ENCODE results near the gene CD81. TPM values are rescaled to one million over a fixed set of nuclear protein-coding genes. Genes with fewer than 3 reads are reported as not detected.

CD81 gene
- total RNA-seq, 1 experiment from 2014 or later, result 194 TPM

- no TSS peak for BruUV-seq (replicated peaks)
- Histone ChIP-seq H3K4me1 (ENCODE audit: insufficient read depth, low read length, poor library complexity, severe bottlenecking) (no peaks in the 10 kb centered on the region), H3K27ac (ENCODE audit: low read depth, low read length, poor library complexity, severe bottlenecking) (no peak overlapping the region), H3K36me3 (ENCODE audit: insufficient read depth, low read length, poor library complexity, severe bottlenecking) (no peaks in the 10 kb centered on the region), H3K27me3 (replicated peaks; ENCODE audit: insufficient read depth, low read depth, low read length, poor library complexity) (no peaks in the 10 kb centered on the region), H3K4me3 (ENCODE audit: low read depth, low read length, poor library complexity, severe bottlenecking) (no peak overlapping the region), H3K9me3 (ENCODE audit: low read depth, low read length, poor library complexity, severe bottlenecking) (no peaks in the 10 kb centered on the region)
- POLR2A ChIA-PET (ENCODE audit: low non-redundant PET), result no interaction called here
- TF ChIP-seq, protein P1, sequence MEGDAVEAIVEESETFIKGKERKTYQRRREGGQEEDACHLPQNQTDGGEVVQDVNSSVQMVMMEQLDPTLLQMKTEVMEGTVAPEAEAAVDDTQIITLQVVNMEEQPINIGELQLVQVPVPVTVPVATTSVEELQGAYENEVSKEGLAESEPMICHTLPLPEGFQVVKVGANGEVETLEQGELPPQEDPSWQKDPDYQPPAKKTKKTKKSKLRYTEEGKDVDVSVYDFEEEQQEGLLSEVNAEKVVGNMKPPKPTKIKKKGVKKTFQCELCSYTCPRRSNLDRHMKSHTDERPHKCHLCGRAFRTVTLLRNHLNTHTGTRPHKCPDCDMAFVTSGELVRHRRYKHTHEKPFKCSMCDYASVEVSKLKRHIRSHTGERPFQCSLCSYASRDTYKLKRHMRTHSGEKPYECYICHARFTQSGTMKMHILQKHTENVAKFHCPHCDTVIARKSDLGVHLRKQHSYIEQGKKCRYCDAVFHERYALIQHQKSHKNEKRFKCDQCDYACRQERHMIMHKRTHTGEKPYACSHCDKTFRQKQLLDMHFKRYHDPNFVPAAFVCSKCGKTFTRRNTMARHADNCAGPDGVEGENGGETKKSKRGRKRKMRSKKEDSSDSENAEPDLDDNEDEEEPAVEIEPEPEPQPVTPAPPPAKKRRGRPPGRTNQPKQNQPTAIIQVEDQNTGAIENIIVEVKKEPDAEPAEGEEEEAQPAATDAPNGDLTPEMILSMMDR (conservative IDR thresholded peaks at IDR 0.05; ENCODE audit: low read depth, low read length), result no peak
- TF ChIP-seq EZH2 (IDR thresholded peaks at IDR 0.05; ENCODE audit: borderline replicate concordance, low read depth, low read length, poor library complexity, severe bottlenecking), result no peak
- intact Hi-C loops (cut with micrococcal nuclease; ENCODE audit: unreplicated experiment), result no loop called here
- no peak for DNase-seq (ENCODE audit: low spot score)
- CTCF ChIA-PET, result no interaction called here
Measured at GRCh38 chr11:2346586-2347307, 30.4 kb upstream of the CD81 start.

- H3K27ac ChIP-seq (ENCODE audit: low read depth, low read length, poor library complexity, severe bottlenecking), result no peak overlapping the region
- H3K27me3 ChIP-seq (replicated peaks; ENCODE audit: insufficient read depth, low read depth, low read length, poor library complexity), result no peaks in the 10 kb centered on the region
- CTCF ChIA-PET, result no interaction called here
- H3K9me3 ChIP-seq (ENCODE audit: low read depth, low read length, poor library complexity, severe bottlenecking), result no peaks in the 10 kb centered on the region
- DNase-seq (ENCODE audit: low spot score), result no peak
- intact Hi-C loops (cut with micrococcal nuclease; ENCODE audit: unreplicated experiment), result no loop called here
- no TSS peak for BruUV-seq (replicated peaks)
- TF ChIP-seq EZH2 (IDR thresholded peaks at IDR 0.05; ENCODE audit: borderline replicate concordance, low read depth, low read length, poor library complexity, severe bottlenecking), result no peak
- TF ChIP-seq, protein P1 (conservative IDR thresholded peaks at IDR 0.05; ENCODE audit: low read depth, low read length), result no peak
- POLR2A ChIA-PET (ENCODE audit: low non-redundant PET), result no interaction called here
- H3K4me1 ChIP-seq (ENCODE audit: insufficient read depth, low read length, poor library complexity, severe bottlenecking), result no peaks in the 10 kb centered on the region
- no peaks in the 10 kb centered on the region for H3K36me3 ChIP-seq (ENCODE audit: insufficient read depth, low read length, poor library complexity, severe bottlenecking)
- no peak overlapping the region for H3K4me3 ChIP-seq (ENCODE audit: low read depth, low read length, poor library complexity, severe bottlenecking)
Measured at GRCh38 chr11:2347308-2347830, 29.7 kb upstream of the CD81 start.

DNA sequence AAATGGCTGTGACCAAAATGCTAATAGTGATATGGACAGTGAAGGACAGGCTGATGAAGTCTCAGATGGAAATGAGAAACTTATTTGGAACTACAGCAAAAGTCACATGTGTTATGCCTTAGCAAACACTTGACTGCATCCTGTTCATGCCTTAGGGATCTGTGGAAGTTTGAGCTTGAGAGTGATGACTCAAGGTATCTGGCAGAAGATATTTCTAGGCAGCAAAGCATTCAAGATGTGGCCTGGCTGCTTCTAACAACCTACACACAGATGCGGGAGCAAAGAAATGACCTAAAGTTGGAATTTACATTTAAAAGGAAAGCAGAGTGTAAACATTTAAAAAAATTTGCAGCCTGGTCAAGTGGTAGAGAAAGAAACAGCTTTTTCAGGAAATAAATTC is 28.1 kb upstream of the CD81 start:
- H3K36me3 ChIP-seq (ENCODE audit: insufficient read depth, low read length, poor library complexity, severe bottlenecking), result no peaks in the 10 kb centered on the region
- DNase-seq (ENCODE audit: low spot score), result no peak
- H3K27me3 ChIP-seq (replicated peaks; ENCODE audit: insufficient read depth, low read depth, low read length, poor library complexity), result no peaks in the 10 kb centered on the region
- CTCF ChIA-PET, result no interaction called here
- H3K4me3 ChIP-seq (ENCODE audit: low read depth, low read length, poor library complexity, severe bottlenecking), result no peak overlapping the region
- intact Hi-C loops (cut with micrococcal nuclease; ENCODE audit: unreplicated experiment), result no loop called here
- no peaks in the 10 kb centered on the region for H3K9me3 ChIP-seq (ENCODE audit: low read depth, low read length, poor library complexity, severe bottlenecking)
- no peak overlapping the region for H3K27ac ChIP-seq (ENCODE audit: low read depth, low read length, poor library complexity, severe bottlenecking)
- TF ChIP-seq, protein P1 (conservative IDR thresholded peaks at IDR 0.05; ENCODE audit: low read depth, low read length), result no peak
- no peak for TF ChIP-seq EZH2 (IDR thresholded peaks at IDR 0.05; ENCODE audit: borderline replicate concordance, low read depth, low read length, poor library complexity, severe bottlenecking)
- no TSS peak for BruUV-seq (replicated peaks)
- POLR2A ChIA-PET (ENCODE audit: low non-redundant PET), result no interaction called here
- no peaks in the 10 kb centered on the region for H3K4me1 ChIP-seq (ENCODE audit: insufficient read depth, low read length, poor library complexity, severe bottlenecking)

Measured in A673 (cell line).